IMR-90 (cell line): ENCODE data around the gene POLR3A. TPM values are rescaled to one million over a fixed set of nuclear protein-coding genes. Genes with fewer than 3 reads are reported as not detected.

Experiments used
- ATAC-seq: fragments of 200-7000 bp; cut with Tn5 transposase; 2 replicates; pipeline ENCODE4 v1.9.1; 2020; ENCODE audit warnings: low read depth, mild to moderate bottlenecking, moderate library complexity
- BruUV-seq: library from RNA; stranded (reverse); fragments of 400-500 nt; replicated peaks from 2 replicates; lab custom pipeline; 2021; lab: Mats Ljungman, UMichigan
- CTCF ChIA-PET: fragments of 300-600 bp; formaldehyde crosslinking; extraction: SDS; loops from one replicate; lab custom pipeline; 2021; ENCODE audit warnings: antibody characterized with exemption; lab: Yijun Ruan, JAX
- POLR2A ChIA-PET: fragments of 300-600 bp; sonication (Branson Sonifier 250); formaldehyde crosslinking; loops from one replicate; lab custom pipeline; 2022; ENCODE audit warnings: antibody characterized with exemption; ENCODE audit not compliant: unreplicated experiment; lab: Charles Lee
- DNase-seq: peaks from one replicate; pipeline ENCODE4 v3.0.0; 2013
- H2AFZ ChIP-seq: replicated peaks from 2 replicates; pipeline ENCODE3; 2013; ENCODE audit warnings: low read length, mild to moderate bottlenecking; ENCODE audit not compliant: poor library complexity
- H2AK5ac ChIP-seq: 2 replicates; pipeline ENCODE4 v1.6.1; 2013; ENCODE audit warnings: low read depth, low read length, inconsistent platforms
- H2AK9ac ChIP-seq: replicated peaks from 2 replicates; pipeline ENCODE3; 2013; ENCODE audit warnings: mild to moderate bottlenecking, low read depth, low read length, moderate library complexity; ENCODE audit not compliant: poor library complexity
- H2BK120ac ChIP-seq: 2 replicates; pipeline ENCODE4 v1.6.1; 2013; ENCODE audit warnings: low read depth, low read length, inconsistent platforms
- H2BK15ac ChIP-seq: 3 replicates; pipeline ENCODE4 v1.6.1; 2013; ENCODE audit warnings: low read depth, low read length, inconsistent platforms
- H2BK20ac ChIP-seq: 2 replicates; pipeline ENCODE4 v1.6.1; 2013; ENCODE audit warnings: low read depth, mild to moderate bottlenecking, inconsistent platforms, low read length, moderate library complexity
- H2BK5ac ChIP-seq: 2 replicates; pipeline ENCODE4 v1.6.1; 2013; ENCODE audit warnings: mild to moderate bottlenecking, low read depth, low read length, inconsistent platforms; ENCODE audit not compliant: poor library complexity, severe bottlenecking
- H3K14ac ChIP-seq: replicated peaks from 2 replicates; pipeline ENCODE4 v1.6.1; 2013; ENCODE audit warnings: low read depth, low read length, inconsistent platforms
- H3K18ac ChIP-seq: 2 replicates; pipeline ENCODE4 v1.6.1; 2013; ENCODE audit warnings: low read depth, low read length, control low read depth
- H3K23ac ChIP-seq: 2 replicates; pipeline ENCODE4 v1.6.1; 2013; ENCODE audit warnings: low read depth, low read length, inconsistent platforms
- H3K27ac ChIP-seq: 2 replicates; pipeline ENCODE4 v1.5.1; 2013; ENCODE audit warnings: mild to moderate bottlenecking, control low read depth, low read length; ENCODE audit not compliant: insufficient read depth
- H3K27me3 ChIP-seq: 2 replicates; pipeline ENCODE4 v1.6.1; 2013; ENCODE audit warnings: low read length; ENCODE audit not compliant: control insufficient read depth, insufficient read depth
- H3K36me3 ChIP-seq: 2 replicates; pipeline ENCODE4 v1.6.1; 2013; ENCODE audit warnings: low read length, mixed read lengths; ENCODE audit not compliant: control insufficient read depth, insufficient read depth
- H3K4ac ChIP-seq: 2 replicates; pipeline ENCODE4 v1.6.1; 2013; ENCODE audit warnings: low read depth, low read length, inconsistent platforms
- H3K4me1 ChIP-seq: 2 replicates; pipeline ENCODE4 v1.6.1; 2013; ENCODE audit warnings: low read length, mixed read lengths; ENCODE audit not compliant: control insufficient read depth, insufficient read depth
- H3K4me2 ChIP-seq: 2 replicates; pipeline ENCODE4 v1.6.1; 2013; ENCODE audit warnings: low read depth, mild to moderate bottlenecking, control low read depth, low read length, moderate library complexity
- H3K4me3 ChIP-seq: 2 replicates; pipeline ENCODE4 v1.5.1; 2013; ENCODE audit warnings: low read depth, mild to moderate bottlenecking, control low read depth, low read length, moderate library complexity; ENCODE audit not compliant: insufficient read depth
- H3K56ac ChIP-seq: 2 replicates; pipeline ENCODE4 v1.6.1; 2013; ENCODE audit warnings: low read length, inconsistent platforms; ENCODE audit not compliant: insufficient read depth; ENCODE audit errors: extremely low read depth
- H3K79me1 ChIP-seq, 2 experiments: 2 replicates each; pipeline ENCODE4 v1.6.1; 2013; ENCODE audit warnings: low read length in 2 of 2, inconsistent platforms in 1 of 2, low read depth in 1 of 2
- H3K9ac ChIP-seq: 2 replicates; pipeline ENCODE4 v1.6.1; 2013; ENCODE audit warnings: low read depth, low read length, control low read depth
- H3K9me1 ChIP-seq: 2 replicates; pipeline ENCODE4 v1.6.1; 2013; ENCODE audit warnings: low read length, inconsistent platforms; ENCODE audit not compliant: insufficient read depth
- H3K9me3 ChIP-seq: 2 replicates; pipeline ENCODE4 v1.6.1; 2013; ENCODE audit warnings: low read length; ENCODE audit not compliant: control insufficient read depth, insufficient read depth
- H4K20me1 ChIP-seq: 2 replicates; pipeline ENCODE4 v1.6.1; 2013; ENCODE audit warnings: low read length, inconsistent platforms; ENCODE audit not compliant: insufficient read depth
- H4K5ac ChIP-seq: 2 replicates; pipeline ENCODE4 v1.6.1; 2013; ENCODE audit warnings: mild to moderate bottlenecking, low read depth, low read length, control low read depth
- H4K8ac ChIP-seq, 2 experiments: 2 replicates each; pipeline ENCODE4 v1.6.1; 2013; ENCODE audit warnings: low read depth in 2 of 2, low read length in 2 of 2, control low read depth in 1 of 2, inconsistent platforms in 1 of 2
- H4K91ac ChIP-seq: 2 replicates; pipeline ENCODE4 v1.6.1; 2013; ENCODE audit warnings: low read depth, low read length, inconsistent platforms; ENCODE audit not compliant: insufficient read depth
- BHLHE40 ChIP-seq: fragments of 150-350 bp; IDR thresholded peaks from 2 replicates; pipeline ENCODE4 v1.6.1; 2016; ENCODE audit warnings: mild to moderate bottlenecking, low read depth, low read length
- CEBPB ChIP-seq: IDR thresholded peaks from 2 replicates; pipeline ENCODE4 v1.6.1; 2012; ENCODE audit warnings: low read depth, low read length, improper control_type of control experiment
- CHD1 ChIP-seq: IDR thresholded peaks from 2 replicates; pipeline ENCODE4 v1.6.1; 2012; ENCODE audit warnings: low read depth, low read length, improper control_type of control experiment
- CTCF ChIP-seq: conservative IDR thresholded peaks from 2 replicates; pipeline ENCODE4 v1.5.1; 2012; ENCODE audit warnings: mild to moderate bottlenecking, low read depth, low read length, improper control_type of control experiment
- ELK1 ChIP-seq: fragments of 150-350 bp; IDR thresholded peaks from 2 replicates; pipeline ENCODE4 v1.6.1; 2016; ENCODE audit warnings: low read depth, mild to moderate bottlenecking, low read length, moderate library complexity, borderline replicate concordance
- FOS ChIP-seq: fragments of 150-350 bp; IDR thresholded peaks from 2 replicates; pipeline ENCODE4 v1.6.1; 2016; ENCODE audit warnings: low read depth, low read length
- MAFK ChIP-seq: IDR thresholded peaks from 2 replicates; pipeline ENCODE4 v1.6.1; 2012; ENCODE audit warnings: low read depth, low read length, improper control_type of control experiment
- MAZ ChIP-seq: IDR thresholded peaks from 2 replicates; pipeline ENCODE4 v1.6.1; 2012; ENCODE audit warnings: low read depth, mild to moderate bottlenecking, low read length, improper control_type of control experiment, moderate library complexity, borderline replicate concordance
- POLR2A ChIP-seq: IDR thresholded peaks from 2 replicates; pipeline ENCODE4 v1.6.1; 2012; ENCODE audit warnings: mild to moderate bottlenecking, low read depth, low read length
- RAD21 ChIP-seq: IDR thresholded peaks from 2 replicates; pipeline ENCODE4 v1.6.1; 2012; ENCODE audit warnings: low read length, improper control_type of control experiment
- RCOR1 ChIP-seq: IDR thresholded peaks from 2 replicates; pipeline ENCODE4 v1.6.1; 2012; ENCODE audit warnings: mild to moderate bottlenecking, low read length, improper control_type of control experiment; ENCODE audit not compliant: insufficient replicate concordance
- RFX5 ChIP-seq: IDR thresholded peaks from 2 replicates; pipeline ENCODE4 v1.8.0; 2012; ENCODE audit warnings: low read depth, mild to moderate bottlenecking, low read length, moderate library complexity
- SMC3 ChIP-seq: fragments of 150-350 bp; IDR thresholded peaks from 2 replicates; pipeline ENCODE4 v1.6.1; 2016; ENCODE audit warnings: low read depth, mild to moderate bottlenecking, antibody characterized with exemption, low read length, moderate library complexity
- USF2 ChIP-seq: fragments of 150-350 bp; IDR thresholded peaks from 2 replicates; pipeline ENCODE4 v1.6.1; 2017; ENCODE audit warnings: mild to moderate bottlenecking, antibody characterized with exemption, low read length, low read depth
- WGBS, 2 experiments: methylation state at CpG; one replicate each; pipeline versions ENCODE4 v1.1.5 to v1.1.7; 2013; ENCODE audit warnings: missing lambda C conversion rate in 2 of 2; ENCODE audit not compliant: insufficient read length in 1 of 2; ENCODE audit errors: extremely low coverage in 2 of 2; 5-methylcytosine and 5-hydroxymethylcytosine counted together
- dilution Hi-C: fragments of 300-500 bp; cut with HindIII; formaldehyde crosslinking; loops from one replicate; pipeline ENCODE4 v1.14.3; 2018; ENCODE audit warnings: low sequenced_read_pairs; ENCODE audit not compliant: unreplicated experiment
- in situ Hi-C: fragments of 300-500 bp; cut with MboI; formaldehyde crosslinking; loops from 3 replicates; pipeline ENCODE4 v1.14.3; 2019; ENCODE audit warnings: low sequenced_read_pairs, inconsistent platforms, mixed read lengths
- intact Hi-C: fragments of 100-400 bp; cut with micrococcal nuclease; formaldehyde crosslinking; loops from 2 replicates; pipeline ENCODE4 v1.10.0; 2022
- polyA plus RNA-seq, 3 experiments: library from polyadenylated mRNA; depleted of rRNA; stranded (reverse); fragments of >200 nt; gene quantifications; 2 replicates each; pipeline ENCODE4 v1.2.3, GENCODE V29; 2012; ENCODE audit warnings: low replicate concordance in 1 of 3
- total RNA-seq: library from RNA; depleted of rRNA; stranded (reverse); fragments of >200 nt; gene quantifications from 2 replicates; pipeline ENCODE4 v1.2.3, GENCODE V29; 2012

The POLR3A gene
- total and polyA plus RNA-seq, 2 of the 4 experiments (the other 2 are of a cell fraction) = 11.9 to 24.4 TPM

GRCh38 chr10:77922566-77923179, 106.6 kb downstream of the POLR3A start:
- dilution Hi-C loops (no loop called here), intact Hi-C loops (loop anchor here (10.0 kb wide), 1 partner anchor 102 kb away; the partner anchor contains the start of gene POLR3A), in situ Hi-C loops (no loop called here)
- Histone ChIP-seq H2BK120ac (no peak overlapping the region), H2BK20ac (no peak overlapping the region), H2BK15ac (no peak overlapping the region), H3K4ac (no peak overlapping the region), H2BK5ac (no peak overlapping the region), H3K27ac (no peak overlapping the region), H3K27me3 (no peaks in the 10 kb centered on the region), H3K4me3 (no peak overlapping the region), H4K5ac (no peak overlapping the region), H3K9me3 (no peaks in the 10 kb centered on the region), H3K9me1 (peaks cover 39% of the 10 kb centered on the region), H3K14ac (no peak overlapping the region), H2AK5ac (no peak overlapping the region), H4K8ac (no peak overlapping the region), H3K36me3 (no peaks in the 10 kb centered on the region), H2AK9ac (peak overlapping the region; percentile 6), H3K4me1 (peaks cover 20% of the 10 kb centered on the region), H3K79me1 (peaks cover 26 to 83% of the 10 kb centered on the region in 2 experiments), H4K91ac (no peak overlapping the region), H4K20me1 (peaks cover 75% of the 10 kb centered on the region), H3K23ac (no peak overlapping the region), H3K9ac (no peak overlapping the region), H3K4me2 (no peak overlapping the region), H3K18ac (no peak overlapping the region), H2AFZ (no peak overlapping the region), H3K56ac (no peak overlapping the region)
- BruUV-seq = no TSS peak
- CTCF ChIA-PET = no interaction called here
- DNase-seq = no peak
- no peak for ATAC-seq
- POLR2A ChIA-PET = no interaction called here
- WGBS, 2 experiments = 44% methylated on average over 2 of the region's 8 CpGs; no CpG with 5 or more reads in 1 of the 2 experiments
- TF ChIP-seq ELK1 (no peak), USF2 (no peak), POLR2A (no peak), RCOR1 (no peak), RAD21 (no peak), BHLHE40 (no peak), SMC3 (no peak), FOS (no peak), RFX5 (no peak), CHD1 (no peak), MAZ (no peak), CEBPB (no peak), CTCF (no peak), MAFK (no peak)
